Osteoblast (primary cell): Measurements from ENCODE around the gene TCFL5. TPM values are rescaled to one million over a fixed set of nuclear protein-coding genes. Genes with fewer than 3 reads are reported as not detected.
A peak's percentile ranks its signal among the peaks of the same experiment; 100 is the strongest.

Source experiments
- DNase-seq: peaks from one replicate; pipeline ENCODE4 v3.0.0; 2011; ENCODE audit warnings: low spot score, mixed read lengths; ENCODE audit not compliant: insufficient read length; ENCODE audit errors: missing footprints
- H2AFZ ChIP-seq: 2 replicates; pipeline ENCODE4 v1.6.0; 2011; ENCODE audit warnings: mild to moderate bottlenecking, low read length
- H3K27ac ChIP-seq: 2 replicates; pipeline ENCODE4 v1.5.1; 2011; ENCODE audit warnings: mild to moderate bottlenecking, low read depth, low read length, moderate library complexity
- H3K27me3 ChIP-seq: 2 replicates; pipeline ENCODE4 v1.6.0; 2012; ENCODE audit warnings: mild to moderate bottlenecking, control low read depth, inconsistent platforms, low read length, moderate library complexity; ENCODE audit not compliant: insufficient read depth
- H3K36me3 ChIP-seq: 2 replicates; pipeline ENCODE4 v1.5.1; 2011; ENCODE audit warnings: mild to moderate bottlenecking, low read length, control low read depth, moderate library complexity; ENCODE audit not compliant: insufficient read depth
- H3K4me1 ChIP-seq: 2 replicates; pipeline ENCODE4 v1.5.1; 2011; ENCODE audit warnings: mild to moderate bottlenecking, low read length, control low read depth, moderate library complexity; ENCODE audit not compliant: insufficient read depth
- H3K4me2 ChIP-seq: 2 replicates; pipeline ENCODE4 v1.6.0; 2011; ENCODE audit warnings: mild to moderate bottlenecking, low read length; ENCODE audit not compliant: insufficient read depth
- H3K4me3 ChIP-seq: fragments of 200-600 bp; sonication (generic); 3 replicates; pipeline ENCODE4 v1.5.1; 2012; ENCODE audit warnings: mild to moderate bottlenecking, low read length, inconsistent platforms; ENCODE audit not compliant: insufficient read depth
- H3K79me2 ChIP-seq: 2 replicates; pipeline ENCODE4 v1.6.0; 2012; ENCODE audit warnings: mild to moderate bottlenecking, low read length, control low read depth, inconsistent platforms; ENCODE audit not compliant: insufficient read depth
- H3K9me3 ChIP-seq: 2 replicates; pipeline ENCODE4 v1.5.1; 2011; ENCODE audit warnings: low read depth, low read length, control low read depth
- H4K20me1 ChIP-seq: 2 replicates; pipeline ENCODE4 v1.6.0; 2012; ENCODE audit warnings: mild to moderate bottlenecking, low read length, control low read depth; ENCODE audit not compliant: insufficient read depth
- CTCF ChIP-seq: IDR thresholded peaks from 2 replicates; pipeline ENCODE4 v1.5.1; 2011; ENCODE audit warnings: mild to moderate bottlenecking, low read depth, low read length, moderate library complexity; ENCODE audit errors: extremely low read depth
- total RNA-seq: library from RNA; depleted of rRNA; stranded (reverse); fragments of >200 nt; gene quantifications from 2 replicates; pipeline ENCODE4 v1.2.3, GENCODE V29; 2012

Gene TCFL5
- total RNA-seq, 1 donor = 13.0 TPM

GRCh38 chr20:62837790-62838127 lies 23.9 kb downstream of the TCFL5 start:
- no peaks in the 10 kb centered on the region for H3K9me3 ChIP-seq
- H3K4me3 ChIP-seq = no peak overlapping the region
- no peaks in the 10 kb centered on the region for H3K79me2 ChIP-seq
- DNase-seq = no peak
- no peak overlapping the region for H2AFZ ChIP-seq
- no peak overlapping the region for H3K27ac ChIP-seq
- H4K20me1 ChIP-seq = no peaks in the 10 kb centered on the region
- H3K27me3 ChIP-seq = peaks cover 67% of the 10 kb centered on the region
- no peaks in the 10 kb centered on the region for H3K36me3 ChIP-seq
- no peak overlapping the region for H3K4me2 ChIP-seq
- TF ChIP-seq CTCF = no peak
- H3K4me1 ChIP-seq = no peaks in the 10 kb centered on the region

- no peak overlapping the region for H3K4me3 ChIP-seq
- peaks cover 74% of the 10 kb centered on the region for H3K27me3 ChIP-seq
- no peak for TF ChIP-seq CTCF
- no peaks in the 10 kb centered on the region for H3K9me3 ChIP-seq
- H3K27ac ChIP-seq = no peak overlapping the region
- peak; percentile 31 for DNase-seq
- H2AFZ ChIP-seq = no peak overlapping the region
- no peaks in the 10 kb centered on the region for H3K36me3 ChIP-seq
- no peaks in the 10 kb centered on the region for H3K4me1 ChIP-seq
- H3K79me2 ChIP-seq = no peaks in the 10 kb centered on the region
- no peak overlapping the region for H3K4me2 ChIP-seq
- H4K20me1 ChIP-seq = no peaks in the 10 kb centered on the region
Observed at GRCh38 chr20:62836967-62837490, 24.6 kb downstream of the TCFL5 start.

GRCh38 chr20:62835931-62836861 lies 25.4 kb downstream of the TCFL5 start:
- H3K36me3 ChIP-seq = no peaks in the 10 kb centered on the region
- H4K20me1 ChIP-seq = no peaks in the 10 kb centered on the region
- no peak for TF ChIP-seq CTCF
- no peaks in the 10 kb centered on the region for H3K79me2 ChIP-seq
- H3K4me3 ChIP-seq = peak overlapping the region; percentile 54
- H3K27ac ChIP-seq = no peak overlapping the region
- H3K4me2 ChIP-seq = peak overlapping the region; percentile 48
- no peaks in the 10 kb centered on the region for H3K9me3 ChIP-seq
- DNase-seq = peak; percentile 93
- H3K4me1 ChIP-seq = no peaks in the 10 kb centered on the region
- peaks cover 81% of the 10 kb centered on the region for H3K27me3 ChIP-seq
- peak overlapping the region; percentile 44 for H2AFZ ChIP-seq

GRCh38 chr20:62834967-62835730 lies 26.5 kb downstream of the TCFL5 start:
- Histone ChIP-seq H3K4me2 (no peak overlapping the region), H2AFZ (no peak overlapping the region), H3K79me2 (no peaks in the 10 kb centered on the region), H4K20me1 (no peaks in the 10 kb centered on the region), H3K9me3 (no peaks in the 10 kb centered on the region), H3K36me3 (no peaks in the 10 kb centered on the region), H3K4me1 (no peaks in the 10 kb centered on the region), H3K4me3 (no peak overlapping the region), H3K27me3 (peaks cover 75% of the 10 kb centered on the region), H3K27ac (no peak overlapping the region)
- DNase-seq = peak; percentile 76
- no peak for TF ChIP-seq CTCF
